Activated CD4-positive, alpha-beta T cell treated with anti-CD3 and anti-CD28 coated beads, Interleukin-2, amount 10 ng/mL, durations not matched to agents 24 days and 14 days (primary cell): ENCODE results near the gene PCSK4. TPM values are rescaled to one million over a fixed set of nuclear protein-coding genes. Genes with fewer than 3 reads are reported as not detected.
A peak's percentile ranks its signal among the peaks of the same experiment; 100 is the strongest.
"Not testable (repeated sequence)": the region's sequence is repeated elsewhere in the genome, so short reads cannot be mapped to it uniquely, and the experiment has no call there.

Experiments
- DNase-seq: peaks from one replicate; pipeline ENCODE4 v3.0.0; 2022
- H3K27ac Mint-ChIP-seq: one replicate; pipeline ENCODE4 v1.8.0; 2022; ENCODE audit warnings: mild to moderate bottlenecking, mixed read lengths
- H3K27me3 Mint-ChIP-seq: one replicate; pipeline ENCODE4 v1.8.0; 2022; ENCODE audit warnings: mixed read lengths
- H3K36me3 Mint-ChIP-seq: one replicate; pipeline ENCODE4 v1.8.0; 2022; ENCODE audit warnings: low read depth, mild to moderate bottlenecking, mixed read lengths
- H3K4me1 Mint-ChIP-seq: one replicate; pipeline ENCODE4 v1.8.0; 2021; ENCODE audit warnings: mixed read lengths
- H3K4me3 Mint-ChIP-seq: one replicate; pipeline ENCODE4 v1.8.0; 2022; ENCODE audit warnings: mild to moderate bottlenecking, moderate library complexity, mixed read lengths
- H3K9me3 Mint-ChIP-seq: one replicate; pipeline ENCODE4 v1.8.0; 2021; ENCODE audit warnings: mixed read lengths
- intact Hi-C: fragments of 100-400 bp; cut with micrococcal nuclease; formaldehyde crosslinking; loops from one replicate; pipeline ENCODE4 v1.15.1; 2023
- total RNA-seq: library from RNA; stranded (reverse); gene quantifications from 2 replicates; pipeline ENCODE4 v1.2.3, GENCODE V29; 2022

The PCSK4 gene
- total RNA-seq, 1 donor from 2014 or later = 1.0 TPM

DNA sequence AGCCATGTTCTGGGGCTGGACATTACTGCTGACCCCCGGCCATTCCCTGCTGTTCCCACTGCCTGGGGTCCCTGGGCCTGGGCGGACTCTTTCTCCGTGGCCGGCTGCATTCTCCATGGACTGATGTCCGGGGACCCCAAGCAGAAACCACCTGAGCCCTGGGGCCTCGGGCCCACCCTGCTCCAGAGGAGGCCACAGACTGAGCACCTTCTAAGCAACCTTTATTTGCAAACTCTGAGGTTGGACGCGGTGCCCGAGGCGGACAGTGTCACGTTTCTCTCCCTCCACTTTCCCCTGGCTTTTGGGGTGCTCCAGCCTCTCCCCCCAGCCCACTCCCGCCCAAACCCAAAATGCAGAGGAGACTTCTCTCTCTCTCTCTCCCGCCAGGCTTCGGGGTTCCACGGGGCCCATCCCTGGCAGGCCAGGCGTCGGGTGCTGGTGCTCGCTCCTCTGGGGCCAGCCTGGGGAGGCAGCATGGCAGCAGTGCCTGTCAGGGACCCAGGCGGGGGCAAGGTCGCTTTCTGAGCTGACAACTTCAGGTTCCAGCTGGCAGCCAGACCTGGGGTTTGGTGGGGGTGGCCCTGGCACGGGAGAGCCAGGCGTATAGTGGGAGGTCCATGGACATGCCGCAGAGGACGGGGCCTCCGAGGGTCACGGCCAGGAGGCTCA is 8.8 kb downstream of the PCSK4 start:
- H3K4me3 Mint-ChIP-seq = no peak overlapping the region
- H3K36me3 Mint-ChIP-seq = peaks cover 4% of the 10 kb centered on the region
- H3K4me1 Mint-ChIP-seq = peaks cover 13% of the 10 kb centered on the region
- intact Hi-C loops = no loop called here
- no peak overlapping the region for H3K27ac Mint-ChIP-seq
- H3K27me3 Mint-ChIP-seq = no peaks in the 10 kb centered on the region
- no peaks in the 10 kb centered on the region for H3K9me3 Mint-ChIP-seq
- DNase-seq = no peak

DNA sequence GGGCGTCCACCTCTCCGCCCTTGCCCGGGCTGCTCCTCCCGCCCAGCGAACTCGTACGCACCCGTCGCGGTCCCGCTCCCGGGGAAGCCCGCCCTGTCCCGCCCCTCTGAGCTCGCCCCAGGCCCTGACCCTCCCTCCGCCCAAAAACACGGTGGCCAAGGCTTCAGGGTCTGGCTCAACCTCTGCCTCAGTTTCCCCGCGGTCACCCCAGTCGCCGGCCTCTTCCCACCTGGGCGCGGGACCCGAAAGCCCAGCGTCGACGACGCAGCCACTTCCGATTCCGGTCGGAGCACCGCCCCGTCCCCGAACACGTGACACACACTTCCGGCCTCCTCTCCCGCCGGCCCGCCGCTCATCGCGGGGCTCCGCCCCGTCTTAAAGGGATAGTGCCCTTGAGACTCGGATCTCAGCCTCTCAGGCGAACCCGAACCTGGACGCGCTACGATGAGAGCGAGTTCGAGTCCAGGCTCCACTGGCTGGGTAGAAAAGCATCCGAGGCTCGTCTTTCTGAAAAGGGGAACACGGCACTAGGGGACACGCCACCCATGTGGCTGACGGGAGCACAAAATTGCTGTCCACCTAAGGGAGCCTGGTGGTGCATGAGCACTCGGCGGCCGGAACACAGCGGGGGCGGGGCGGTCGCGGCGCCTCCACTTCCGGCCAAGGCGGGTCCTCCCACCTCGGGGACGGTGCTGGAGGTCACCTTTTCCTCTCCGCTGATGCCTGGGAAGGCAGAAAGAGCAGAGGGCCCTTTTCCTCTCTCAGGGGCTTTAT is 11.0 kb downstream of the PCSK4 start, which contains the start of gene C19orf25:
Gene C19orf25 (minus strand): TSS at position 282 of the 774 bp plus-strand sequence. CDS start 312 bp downstream, outside the sequence.
- intact Hi-C loops = loop anchor here (1.0 to 5.0 kb wide), 4 partner anchors 11 to 96 kb away; partner anchors contain the start of genes ADAMTSL5, NDUFS7, PCSK4 and RPS15
- H3K4me3 Mint-ChIP-seq = peak within 1 kb of the TSS; percentile 96
- peaks cover 13% of the 10 kb centered on the region for H3K4me1 Mint-ChIP-seq
- H3K9me3 Mint-ChIP-seq = no peaks in the 10 kb centered on the region
- peak within 1 kb of the TSS; percentile 96 for H3K27ac Mint-ChIP-seq
- peaks cover 4% of the 10 kb centered on the region for H3K36me3 Mint-ChIP-seq
- DNase-seq = peak; percentile 98
- H3K27me3 Mint-ChIP-seq = no peaks in the 10 kb centered on the region

DNA sequence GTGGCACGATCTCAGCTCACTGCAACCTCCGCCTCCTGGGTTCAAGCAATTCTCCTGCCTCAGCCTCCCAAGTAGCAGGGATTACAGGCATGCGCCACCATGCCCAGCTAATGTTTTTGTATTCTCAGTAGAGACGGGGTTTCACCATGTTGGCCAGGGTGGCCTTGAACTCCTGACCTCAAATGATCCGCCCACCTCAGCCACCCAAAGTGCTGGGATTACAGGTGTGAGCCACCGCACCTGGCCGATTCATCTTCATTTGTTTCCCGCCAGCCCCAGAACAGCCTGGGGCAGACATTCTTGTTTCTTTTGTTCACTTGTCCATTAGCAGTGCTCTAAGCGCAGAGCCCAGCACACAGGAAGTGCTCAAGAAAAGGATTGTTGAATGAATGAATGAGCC is 13.1 kb downstream of the PCSK4 start:
- H3K4me1 Mint-ChIP-seq = peaks cover 13% of the 10 kb centered on the region
- not testable (repeated sequence) for H3K27me3 Mint-ChIP-seq, H3K9me3 Mint-ChIP-seq, H3K27ac Mint-ChIP-seq, DNase-seq, H3K36me3 Mint-ChIP-seq
- intact Hi-C loops = loop anchor here (5.0 kb wide), 2 partner anchors 35 to 40 kb away; partner anchors contain the start of genes ADAMTSL5 and RPS15
- peak overlapping the region; percentile 39 for H3K4me3 Mint-ChIP-seq

DNA sequence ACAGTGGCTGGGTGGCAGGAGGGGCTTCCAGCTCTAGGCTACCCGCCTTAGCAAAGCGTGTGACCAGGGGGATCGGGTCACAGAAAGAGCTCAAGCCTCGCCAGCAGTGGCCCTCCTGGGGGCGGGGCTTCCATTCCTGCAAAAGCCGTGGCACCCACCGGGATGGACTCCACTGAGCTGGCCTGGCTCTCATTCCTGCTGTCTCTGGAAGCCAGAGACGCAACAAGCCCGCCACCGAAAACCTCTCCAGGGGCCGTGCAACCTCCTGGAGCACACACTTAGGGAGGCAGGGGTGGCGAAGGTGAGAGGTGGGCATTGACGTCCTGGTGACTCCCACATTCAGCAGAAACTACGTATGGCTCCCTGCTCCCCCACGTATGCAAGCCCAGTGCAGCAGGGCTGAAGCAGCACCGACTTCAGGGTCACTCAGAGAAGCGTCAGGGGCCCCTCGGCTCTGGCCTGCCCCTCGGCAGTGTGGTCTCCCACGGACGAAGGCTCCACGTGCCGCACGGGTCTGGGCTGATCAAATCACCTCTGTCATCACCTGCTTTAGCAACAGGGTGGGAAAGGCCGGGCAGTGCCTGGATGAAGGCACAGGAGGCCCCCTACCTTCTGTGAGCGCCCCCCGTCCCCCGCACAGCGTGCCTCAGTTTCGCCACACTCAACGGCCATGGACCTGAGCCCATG is 14.3 kb downstream of the PCSK4 start:
- H3K4me3 Mint-ChIP-seq = no peak overlapping the region
- peaks cover 5% of the 10 kb centered on the region for H3K27me3 Mint-ChIP-seq
- no peak for DNase-seq
- peaks cover 15% of the 10 kb centered on the region for H3K4me1 Mint-ChIP-seq
- peaks cover 4% of the 10 kb centered on the region for H3K36me3 Mint-ChIP-seq
- intact Hi-C loops = loop anchor here (5.0 kb wide), 2 partner anchors 36 to 39 kb away; partner anchors contain the start of genes ADAMTSL5 and RPS15
- no peak overlapping the region for H3K27ac Mint-ChIP-seq
- no peaks in the 10 kb centered on the region for H3K9me3 Mint-ChIP-seq

DNA sequence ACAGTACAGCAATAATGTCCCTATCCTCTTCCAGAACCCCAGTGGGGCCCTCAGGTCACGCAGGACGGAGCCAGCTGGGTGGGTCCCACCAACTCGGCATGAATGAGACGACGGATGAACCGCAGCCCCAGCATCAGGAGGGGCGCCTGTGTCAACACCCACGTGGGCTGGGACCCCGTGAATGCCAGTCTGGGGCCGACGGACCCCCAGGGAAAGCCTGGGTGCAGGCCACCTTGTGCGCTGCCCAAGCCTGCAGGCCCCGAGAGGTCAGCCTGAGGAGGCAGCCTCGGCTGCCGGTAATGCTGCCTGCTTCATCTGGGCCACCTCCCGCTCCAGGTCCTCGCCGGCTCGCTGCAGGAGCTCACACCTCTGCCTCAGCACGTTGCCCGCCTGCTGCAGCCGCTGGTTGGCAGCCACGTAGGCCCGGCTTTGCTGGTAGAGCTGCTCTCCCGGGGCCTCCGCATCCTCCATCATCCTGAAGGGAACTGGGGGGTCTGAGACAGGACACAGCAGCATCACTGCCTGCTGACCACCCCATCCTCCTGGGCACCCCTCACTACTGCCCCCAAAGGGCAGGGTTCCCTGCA is 15.3 kb downstream of the PCSK4 start:
- H3K36me3 Mint-ChIP-seq = peaks cover 6% of the 10 kb centered on the region
- H3K4me3 Mint-ChIP-seq = no peak overlapping the region
- H3K9me3 Mint-ChIP-seq = no peaks in the 10 kb centered on the region
- H3K27me3 Mint-ChIP-seq = peaks cover 6% of the 10 kb centered on the region
- peaks cover 15% of the 10 kb centered on the region for H3K4me1 Mint-ChIP-seq
- no peak for DNase-seq
- no peak overlapping the region for H3K27ac Mint-ChIP-seq
- intact Hi-C loops = loop anchor here (5.0 kb wide), 2 partner anchors 37 to 38 kb away; partner anchors contain the start of genes ADAMTSL5 and RPS15

DNA sequence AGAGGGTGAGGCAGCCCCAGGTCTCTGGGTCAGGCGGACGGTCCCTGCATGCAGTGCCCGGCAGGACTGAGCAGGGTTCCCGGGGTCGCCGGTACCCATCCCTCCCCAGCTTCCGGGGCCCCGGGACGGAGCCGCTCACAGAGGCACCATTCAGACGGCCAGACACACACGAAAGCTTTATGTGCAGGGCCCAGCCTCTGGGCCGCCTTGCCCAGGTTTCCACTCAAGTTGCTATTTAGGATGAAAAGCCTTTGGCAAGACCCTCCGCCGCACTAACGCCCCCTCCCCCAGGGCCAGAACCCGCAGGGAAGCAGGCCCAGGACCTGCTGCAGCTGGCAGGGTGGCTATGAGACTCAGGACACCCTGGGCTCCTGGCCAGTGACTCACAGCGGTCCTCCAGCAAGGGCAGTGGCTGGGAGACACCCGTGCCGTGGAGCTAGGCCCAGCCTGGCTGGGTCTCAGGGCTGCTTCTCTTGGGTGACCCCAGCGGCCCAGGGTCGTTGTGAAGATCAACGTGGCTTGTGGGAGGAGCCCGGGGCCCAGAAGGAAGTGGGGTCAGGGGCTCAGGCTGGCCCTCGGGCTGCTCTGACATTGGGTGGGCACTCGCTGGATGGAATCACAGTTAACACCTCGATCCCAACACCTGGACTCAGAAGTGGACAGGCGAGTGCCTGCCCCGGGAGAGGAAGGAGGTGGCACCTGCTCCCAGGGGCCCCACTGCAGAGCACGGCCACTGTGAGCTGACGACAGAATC is 16.0 kb downstream of the PCSK4 start:
- H3K27me3 Mint-ChIP-seq = peaks cover 6% of the 10 kb centered on the region
- peaks cover 13% of the 10 kb centered on the region for H3K4me1 Mint-ChIP-seq
- DNase-seq = no peak
- no peak overlapping the region for H3K4me3 Mint-ChIP-seq
- intact Hi-C loops = no loop called here
- H3K9me3 Mint-ChIP-seq = no peaks in the 10 kb centered on the region
- H3K36me3 Mint-ChIP-seq = peaks cover 5% of the 10 kb centered on the region
- no peak overlapping the region for H3K27ac Mint-ChIP-seq

DNA sequence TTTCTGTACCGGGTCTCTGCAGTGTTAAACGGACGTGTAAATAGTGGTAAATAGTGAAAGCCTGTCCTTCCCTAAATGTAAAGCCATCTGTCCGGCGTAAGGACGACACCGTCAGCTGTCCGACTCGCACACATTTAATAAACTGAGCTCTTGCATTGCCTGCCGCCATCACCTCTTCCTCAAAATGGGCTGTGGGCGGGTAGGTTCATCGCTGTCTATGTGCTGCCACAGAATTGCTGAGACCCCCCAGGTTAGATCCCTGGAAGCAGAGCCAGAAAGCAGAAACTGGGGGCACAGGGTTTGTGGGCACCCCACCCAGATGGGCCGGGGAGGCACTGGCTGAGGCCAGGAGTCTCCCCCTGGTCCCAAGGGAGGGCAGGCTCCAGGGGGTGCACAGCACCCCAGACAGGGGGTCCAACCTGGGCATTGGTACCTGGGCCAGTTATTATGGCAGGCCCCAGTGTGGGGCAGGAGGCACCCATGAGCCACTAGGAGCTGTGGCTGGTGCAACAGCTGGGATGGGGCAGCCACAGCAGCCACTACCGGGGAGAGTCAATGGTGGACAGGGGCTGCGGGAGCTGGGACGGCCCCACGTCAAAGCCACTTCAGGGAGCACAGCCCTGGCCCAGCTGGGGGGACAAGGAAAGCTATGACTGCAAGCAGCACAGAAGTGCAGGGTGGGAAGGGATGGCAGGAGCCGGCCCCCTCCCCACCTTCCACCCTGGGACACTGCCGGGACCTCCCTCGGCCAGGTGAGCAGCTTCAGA is 16.9 kb downstream of the PCSK4 start:
- H3K4me3 Mint-ChIP-seq = no peak overlapping the region
- no peaks in the 10 kb centered on the region for H3K9me3 Mint-ChIP-seq
- peaks cover 6% of the 10 kb centered on the region for H3K27me3 Mint-ChIP-seq
- intact Hi-C loops = no loop called here
- peaks cover 3% of the 10 kb centered on the region for H3K36me3 Mint-ChIP-seq
- peaks cover 9% of the 10 kb centered on the region for H3K4me1 Mint-ChIP-seq
- DNase-seq = no peak
- no peak overlapping the region for H3K27ac Mint-ChIP-seq

DNA sequence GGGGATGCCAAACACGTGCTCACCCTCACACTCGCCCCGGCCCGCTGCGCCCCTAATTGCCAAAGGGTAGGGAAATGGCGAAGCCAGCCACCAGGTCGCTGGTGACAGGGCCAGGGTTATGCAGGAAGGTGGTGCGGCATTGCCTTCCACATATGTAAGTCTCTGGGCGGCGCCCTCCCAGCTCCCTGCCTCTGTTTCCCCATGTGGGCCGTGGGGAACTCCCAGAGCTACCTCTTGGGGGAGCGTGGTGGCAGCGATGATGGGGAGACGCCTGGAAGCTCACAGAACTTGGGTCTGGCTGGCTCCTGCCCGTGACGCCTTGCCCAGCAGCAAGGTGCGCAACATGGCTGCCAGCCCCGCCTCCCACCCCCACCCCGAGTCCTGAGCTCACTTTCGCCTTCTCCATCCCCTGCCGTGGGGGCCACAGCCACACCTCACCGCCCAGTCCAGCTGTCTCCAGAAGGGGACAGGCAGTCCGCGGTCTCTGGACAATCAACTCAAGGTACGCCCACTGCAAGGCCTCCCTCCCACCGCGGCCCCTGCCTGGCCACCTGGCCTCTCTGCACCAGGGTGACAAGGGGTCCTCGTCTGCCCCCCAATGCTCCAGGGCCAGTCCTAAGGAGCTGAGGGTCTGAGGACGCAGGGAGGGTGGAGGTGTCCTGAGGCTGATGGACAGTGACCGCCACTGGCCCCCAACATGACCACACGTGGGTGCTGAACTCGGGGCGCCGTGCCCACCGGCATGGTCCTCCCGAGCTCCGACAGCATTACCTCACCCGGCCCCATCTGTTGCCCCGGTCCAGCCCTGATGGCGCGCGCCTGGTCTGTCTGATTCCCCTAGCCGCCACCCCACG is 17.7 kb downstream of the PCSK4 start:
- H3K4me3 Mint-ChIP-seq = no peak overlapping the region
- H3K9me3 Mint-ChIP-seq = no peaks in the 10 kb centered on the region
- peaks cover 2% of the 10 kb centered on the region for H3K36me3 Mint-ChIP-seq
- DNase-seq = no peak
- intact Hi-C loops = no loop called here
- peaks cover 3% of the 10 kb centered on the region for H3K4me1 Mint-ChIP-seq
- no peak overlapping the region for H3K27ac Mint-ChIP-seq
- peaks cover 6% of the 10 kb centered on the region for H3K27me3 Mint-ChIP-seq

DNA sequence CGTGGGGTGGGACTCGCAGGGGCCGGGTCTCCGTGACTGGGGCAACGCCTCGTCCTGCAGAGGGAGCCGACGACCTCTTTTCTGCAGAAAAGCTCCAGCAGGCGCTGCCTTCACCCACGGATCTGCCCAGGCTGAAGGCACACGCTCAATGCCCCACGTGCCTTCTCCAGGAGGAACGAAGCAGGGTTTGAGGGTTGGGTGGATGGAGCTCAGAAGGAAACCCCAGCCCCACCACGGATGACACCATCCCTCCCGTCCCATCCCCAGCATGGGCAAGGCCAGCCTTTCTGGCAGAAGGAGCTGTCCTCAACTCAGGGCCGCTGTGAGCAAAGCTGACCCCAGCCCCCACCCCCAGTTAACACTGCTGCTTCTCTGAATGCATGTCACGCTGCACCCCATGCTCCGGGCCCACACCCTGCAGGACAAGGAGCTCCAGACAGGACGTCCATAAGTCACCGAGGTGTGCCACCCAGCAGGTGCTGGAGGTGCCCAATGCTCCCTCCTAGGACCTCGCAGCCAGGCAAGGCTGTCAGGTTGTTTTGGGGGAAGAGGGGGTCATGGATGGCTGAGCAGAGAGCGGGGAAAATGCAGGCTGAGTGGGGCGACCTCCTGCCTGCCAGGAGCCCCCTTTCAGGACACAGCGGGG is 18.5 kb downstream of the PCSK4 start:
- peaks cover 1% of the 10 kb centered on the region for H3K36me3 Mint-ChIP-seq

DNA sequence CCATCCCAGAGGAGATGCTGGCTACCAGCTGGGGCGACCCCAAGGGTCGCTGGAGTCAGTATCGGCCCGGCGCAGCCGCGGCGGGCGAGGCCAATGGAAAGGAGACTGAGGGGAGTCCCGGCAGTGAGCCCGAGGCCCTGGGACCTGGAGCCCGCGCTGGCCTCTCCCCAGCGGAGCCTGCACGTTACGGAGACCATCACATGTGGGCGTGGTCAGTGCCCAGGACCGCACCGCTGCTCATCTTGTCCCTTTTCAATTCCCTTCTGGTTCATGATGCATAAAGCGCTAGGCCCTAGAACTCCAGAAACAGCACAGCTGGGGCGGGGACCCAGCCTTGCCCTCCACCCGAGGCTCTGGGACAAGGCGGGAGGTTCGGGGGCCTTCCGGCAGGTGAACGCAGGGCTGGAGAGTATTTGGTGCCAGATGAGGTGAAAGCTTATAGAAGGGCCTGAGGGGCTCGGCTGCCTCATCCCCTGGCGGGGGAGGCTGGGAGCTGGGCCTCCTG is 19.1 kb downstream of the PCSK4 start:
- H3K27me3 Mint-ChIP-seq = peaks cover 6% of the 10 kb centered on the region
- peaks cover 1% of the 10 kb centered on the region for H3K36me3 Mint-ChIP-seq
- DNase-seq = peak; percentile 77
- no peak overlapping the region for H3K27ac Mint-ChIP-seq
- peak overlapping the region; percentile 54 for H3K4me3 Mint-ChIP-seq
- no peaks in the 10 kb centered on the region for H3K9me3 Mint-ChIP-seq
- H3K4me1 Mint-ChIP-seq = peaks cover 2% of the 10 kb centered on the region
- intact Hi-C loops = loop anchor here (2.0 kb wide), 1 partner anchor 26 kb away; no protein-coding TSS in a partner anchor

More for the DNA sequence above, 18.5 kb downstream of the PCSK4 start:
- Mint-ChIP-seq H3K27ac (no peak overlapping the region), H3K9me3 (no peaks in the 10 kb centered on the region), H3K4me1 (peaks cover 2% of the 10 kb centered on the region), H3K27me3 (peaks cover 6% of the 10 kb centered on the region), H3K4me3 (peak overlapping the region; percentile 54)
- intact Hi-C loops = loop anchor here (2.0 kb wide), 1 partner anchor 27 kb away; no protein-coding TSS in a partner anchor
- peak; percentile 70 for DNase-seq
